ENCODE results near the gene ADCYAP1R1.

DNA sequence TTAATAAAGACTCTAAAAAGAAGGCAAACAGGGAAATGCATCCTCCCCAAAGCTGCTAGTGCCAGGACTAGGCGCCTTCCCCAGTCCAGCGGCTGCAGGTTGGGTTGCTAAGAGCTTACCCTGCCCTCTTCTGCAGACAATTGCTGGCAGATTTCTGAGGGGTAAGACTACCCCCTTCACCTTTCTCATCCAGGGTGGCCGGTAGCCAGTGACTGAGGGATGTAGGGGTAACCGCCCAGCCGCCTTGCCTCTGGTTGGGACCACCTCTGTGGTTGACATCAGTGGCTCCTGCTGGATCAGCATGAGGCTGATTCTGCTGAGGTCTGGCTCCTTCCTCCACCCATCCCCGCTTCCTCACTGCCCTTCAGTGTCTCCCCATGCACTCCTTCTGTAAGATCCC lies 71.2 kb downstream of the ADCYAP1R1 start:
- TF ChIP-seq POLR2A (IDR thresholded peaks at IDR 0.05; ENCODE audit: low read depth, low read length), result no peak
- no peak for TF ChIP-seq POLR2AphosphoS5 (IDR thresholded peaks at IDR 0.05; ENCODE audit: low read depth, low read length)
- no peak for TF ChIP-seq TAF1 (IDR thresholded peaks at IDR 0.05; ENCODE audit: borderline replicate concordance, low read depth, low read length)
